GM21515 (cell line): Measurements from ENCODE around the gene RARB.

Source experiments
- ATAC-seq: cut with Tn5 transposase; IDR thresholded peaks from one replicate; pipeline ENCODE4 v1.9.1; 2021; ENCODE audit not compliant: unreplicated experiment

The RARB gene

DNA sequence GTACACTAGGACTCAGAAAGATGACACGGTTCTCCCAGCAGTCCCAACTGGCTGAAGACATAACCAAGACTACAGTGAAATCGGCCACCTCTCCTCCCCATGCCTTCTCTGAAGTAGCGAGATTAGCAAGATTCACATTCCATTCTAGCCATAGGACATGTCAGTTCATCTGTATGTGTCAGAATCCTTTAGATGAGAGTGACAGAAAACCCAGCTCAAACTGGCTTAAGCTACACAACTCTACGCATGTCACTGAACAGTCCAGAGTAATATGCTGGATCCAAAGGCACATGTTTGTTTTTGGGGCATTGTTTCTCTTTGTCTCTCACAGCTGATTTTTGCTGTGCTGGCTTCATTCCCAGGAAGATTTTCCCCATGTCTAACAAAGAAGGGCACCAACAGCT is 75.8 kb downstream of the RARB start:
- ATAC-seq = no peak

DNA sequence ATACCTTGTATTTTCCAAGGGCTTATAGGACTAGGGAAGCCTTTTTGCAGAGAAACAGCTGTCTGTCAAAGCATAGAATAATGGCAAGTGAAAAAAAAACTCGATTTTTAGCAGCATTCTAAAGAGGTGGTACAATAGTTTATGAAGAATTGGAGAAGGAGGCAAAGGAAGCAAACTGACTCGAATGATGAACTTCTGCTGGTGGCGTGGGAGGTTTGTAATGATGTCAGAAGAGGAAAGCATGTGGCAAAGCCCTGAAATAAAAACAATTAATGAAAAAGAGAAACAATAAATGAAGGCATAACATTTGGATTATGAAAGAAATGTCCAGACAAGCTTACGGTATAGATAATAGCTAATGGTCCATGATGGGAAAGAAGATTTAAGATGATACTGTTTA is 77.5 kb downstream of the RARB start:
- ATAC-seq = no peak

DNA sequence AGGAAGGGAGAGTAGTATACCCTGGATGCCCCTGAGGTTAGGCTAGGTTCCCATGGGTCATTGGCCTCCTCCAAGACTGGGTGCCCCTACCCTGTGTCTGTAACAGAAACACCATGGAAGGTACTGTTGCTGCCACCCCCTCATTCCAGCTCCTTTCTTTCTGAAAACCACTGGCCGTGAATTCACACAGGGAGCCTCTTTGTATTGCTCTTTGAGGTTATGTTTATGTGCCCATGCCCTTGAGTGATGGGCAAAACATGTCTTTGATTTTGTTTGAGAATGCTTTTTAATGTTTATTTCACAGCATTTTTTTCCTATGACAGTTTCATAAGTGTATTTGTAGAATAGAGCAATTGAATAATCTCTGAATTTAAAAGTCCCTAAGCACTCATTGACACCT is 79.7 kb downstream of the RARB start:
- ATAC-seq = no peak

DNA sequence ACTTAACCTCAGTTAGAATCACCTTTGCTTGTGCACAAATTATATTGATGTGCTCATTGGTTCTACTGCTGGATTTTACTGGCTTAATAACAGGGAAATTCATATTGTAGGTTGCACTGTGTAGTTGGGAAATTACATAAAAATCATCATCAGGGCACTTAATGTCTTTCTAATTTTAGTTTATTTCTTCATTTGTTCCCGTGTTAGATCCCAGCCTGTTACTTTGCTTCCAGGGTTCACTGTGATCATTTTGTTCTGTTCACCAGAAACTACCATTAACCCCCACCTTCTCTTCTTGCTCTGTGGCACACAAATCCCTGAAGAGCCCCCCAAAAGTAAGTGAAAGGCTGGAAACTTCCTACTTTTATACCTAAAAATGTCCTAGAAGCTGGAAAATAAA is 80.4 kb downstream of the RARB start:
- no peak for ATAC-seq

DNA sequence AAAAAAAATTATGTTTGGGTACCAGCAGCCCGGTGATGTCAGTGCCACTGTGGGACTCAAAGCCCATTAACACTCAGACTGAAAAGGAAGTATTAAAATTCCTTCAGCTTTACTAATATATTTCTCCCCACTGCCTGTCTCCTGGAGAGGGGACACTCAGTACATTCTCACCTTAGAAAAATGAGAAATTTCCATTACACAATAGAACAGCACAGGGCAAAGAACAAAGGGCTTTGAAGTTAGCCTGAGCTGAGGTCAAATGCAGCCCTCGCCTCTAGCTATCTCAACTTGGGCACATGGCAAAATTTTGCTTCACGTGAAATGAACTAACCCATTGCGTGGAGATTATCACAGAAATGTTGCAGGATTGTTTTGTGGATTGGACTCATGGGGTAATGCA is 80.8 kb downstream of the RARB start:
- ATAC-seq = no peak

DNA sequence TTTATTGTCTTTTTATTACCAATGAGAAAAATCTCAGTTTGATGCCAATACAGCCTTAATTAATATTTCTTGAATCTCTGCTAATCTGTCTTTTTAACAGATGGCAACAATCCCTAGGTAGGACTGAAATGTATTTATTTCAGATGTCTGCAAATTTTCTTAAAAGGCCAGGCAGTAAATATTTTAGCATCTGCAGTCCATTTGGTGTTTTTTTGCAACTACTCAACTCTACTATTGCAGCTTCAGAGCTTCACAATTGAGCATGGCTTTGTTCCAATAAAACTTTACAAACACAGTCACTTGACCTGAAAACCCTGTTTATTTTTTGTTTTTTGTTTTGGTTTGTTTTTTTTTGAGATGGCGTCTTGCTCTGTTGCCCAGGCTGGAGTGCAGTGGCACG is 82.7 kb downstream of the RARB start:
- no peak for ATAC-seq

DNA sequence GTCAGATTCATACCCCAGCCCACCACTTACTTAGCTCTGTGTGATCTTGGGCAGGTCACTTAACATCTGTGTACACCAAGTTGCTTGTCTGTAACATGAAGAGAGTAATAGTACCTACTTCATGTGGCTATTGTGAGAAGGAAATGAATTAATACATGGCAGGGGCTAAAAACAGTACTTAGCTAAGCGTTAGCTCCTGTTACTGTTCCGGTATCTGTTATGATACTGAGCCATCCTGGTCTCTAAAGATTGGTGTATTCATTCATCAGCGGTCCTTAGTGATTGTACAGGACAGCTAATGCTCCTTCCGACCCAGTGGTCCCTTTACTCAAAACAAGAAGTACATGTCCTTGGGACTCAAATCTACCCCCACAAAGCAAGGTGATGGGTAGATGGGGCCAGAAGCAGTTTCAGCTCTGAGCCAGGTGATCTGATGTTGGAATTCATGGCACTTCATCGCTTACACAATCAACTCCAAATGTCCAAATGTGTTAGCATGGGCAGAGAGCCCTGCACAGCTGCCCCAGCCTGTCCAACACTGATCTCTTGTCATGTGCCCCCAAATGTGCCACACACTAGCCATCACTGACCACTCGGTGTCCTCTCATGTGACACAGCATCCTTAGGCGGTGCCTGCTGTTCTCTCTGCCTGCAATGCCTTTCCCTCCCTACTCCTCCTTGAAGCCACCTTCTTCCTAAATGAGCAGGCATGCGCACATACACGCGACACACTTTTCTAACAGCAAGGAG is 84.1 kb downstream of the RARB start:
- no peak for ATAC-seq

DNA sequence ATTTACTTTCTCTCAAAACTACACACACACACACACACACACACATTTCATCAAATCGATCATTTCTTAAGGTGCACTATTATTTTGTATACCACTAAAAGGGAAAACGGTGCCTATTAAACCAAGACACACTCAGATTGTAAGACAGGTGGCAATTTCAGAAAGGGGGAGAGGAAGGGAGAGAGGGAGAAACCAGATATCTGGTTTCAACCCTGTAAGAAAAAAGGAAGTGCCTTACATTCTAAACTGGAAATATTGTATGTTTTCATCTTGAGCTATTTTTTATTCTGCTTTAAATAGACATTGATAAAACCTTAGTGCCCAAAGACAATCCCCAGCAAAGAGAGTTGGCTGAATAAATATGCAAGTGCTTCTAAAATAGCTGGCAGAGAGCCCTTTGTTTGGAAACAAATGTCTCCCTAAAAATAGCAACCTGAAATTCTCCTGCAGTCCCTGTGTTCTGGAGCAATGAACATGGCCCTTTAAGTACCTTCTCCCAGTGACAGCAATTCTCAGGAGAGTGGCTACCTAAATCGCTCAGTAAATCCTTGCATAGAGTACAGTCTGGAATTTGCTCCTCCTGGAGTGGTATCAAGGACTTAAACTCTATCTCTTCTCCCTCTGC is 85.7 kb downstream of the RARB start:
- no peak for ATAC-seq

DNA sequence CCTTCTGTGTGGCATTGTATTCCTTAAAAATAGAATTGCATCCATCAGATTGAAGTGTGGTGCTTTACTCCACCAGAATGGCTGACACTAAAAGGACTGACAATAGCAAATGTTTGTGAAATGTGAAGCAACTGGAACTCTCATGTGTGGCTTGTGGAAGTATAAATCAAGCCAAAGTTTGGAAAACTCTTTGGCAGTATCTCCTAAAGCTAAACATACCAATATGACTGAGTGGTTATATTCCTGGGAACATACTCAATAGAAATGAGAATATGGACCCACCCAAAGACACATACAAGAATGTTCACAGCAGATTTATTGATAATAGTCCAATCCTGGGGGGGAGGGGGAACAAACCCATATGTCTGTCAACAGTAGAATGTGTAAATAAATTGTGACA is 87.1 kb downstream of the RARB start:
- ATAC-seq = no peak

DNA sequence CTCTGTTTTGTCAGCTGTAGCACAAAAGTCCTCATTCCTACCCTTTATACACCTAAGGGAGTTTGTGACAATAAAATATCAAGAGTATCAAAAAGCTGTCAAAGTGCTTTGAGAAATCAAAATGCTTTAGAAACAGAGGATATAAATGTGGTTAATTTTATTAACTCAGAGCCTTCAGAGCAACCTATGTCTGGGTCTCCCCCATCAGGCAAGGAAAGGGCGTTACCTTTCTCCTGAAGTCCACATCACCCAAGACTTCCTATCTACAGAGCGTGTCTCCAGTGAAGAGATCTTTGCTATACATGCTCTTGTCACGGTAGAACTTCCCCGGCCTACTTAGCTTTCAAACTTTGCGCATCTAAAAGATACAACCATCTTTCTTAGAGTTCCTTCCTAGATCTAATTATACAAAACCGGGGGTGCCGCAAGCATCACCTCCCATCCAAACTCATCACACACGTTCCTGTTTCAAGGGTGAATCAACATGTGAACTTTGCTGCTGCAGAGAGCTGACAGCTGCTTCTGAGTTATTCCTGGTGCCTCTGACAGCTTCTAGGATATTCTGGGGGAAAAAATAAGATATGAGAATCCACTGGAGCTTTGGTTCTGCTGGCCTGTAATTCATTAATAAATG is 93.0 kb downstream of the RARB start:
- ATAC-seq = no peak

DNA sequence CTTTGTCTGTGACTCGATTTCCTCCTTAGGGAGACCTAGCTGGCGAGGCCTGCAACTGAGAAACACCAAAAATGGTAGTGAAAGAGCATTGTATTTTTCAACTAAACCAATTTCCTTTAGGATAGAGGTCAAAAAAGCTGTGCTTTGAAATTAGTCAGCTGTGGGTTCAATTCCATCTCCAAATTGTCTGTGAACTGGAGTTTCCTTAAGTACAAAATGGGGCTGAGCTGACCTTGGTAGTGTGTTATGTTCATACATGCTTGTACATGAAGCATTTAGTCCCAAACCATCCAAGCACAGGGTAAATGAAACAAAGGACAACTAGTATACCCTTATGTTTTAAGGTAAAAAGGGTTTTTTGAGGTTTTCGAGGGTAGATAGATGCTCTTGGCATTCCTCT is 99.3 kb downstream of the RARB start:
- no peak for ATAC-seq

DNA sequence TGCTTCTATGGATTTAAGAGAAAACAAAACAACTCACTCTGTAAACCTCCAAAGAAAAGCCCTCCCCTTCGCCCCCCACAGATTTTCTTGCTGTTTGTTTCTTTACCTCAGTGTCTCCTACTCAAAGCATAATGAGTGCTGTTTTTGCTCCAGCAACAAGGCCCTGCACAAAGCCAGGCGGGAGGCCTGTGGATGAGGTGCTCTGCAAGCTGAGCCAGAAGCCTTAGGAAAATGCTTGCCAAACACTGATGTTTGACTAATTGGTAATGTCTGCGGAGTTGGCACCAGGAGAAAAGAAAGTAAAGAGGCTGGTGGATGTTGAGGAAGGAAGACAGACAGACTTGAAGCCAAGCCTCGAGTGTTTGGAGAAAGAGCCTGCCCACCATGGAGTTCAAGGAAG is 99.7 kb downstream of the RARB start:
- no peak for ATAC-seq

DNA sequence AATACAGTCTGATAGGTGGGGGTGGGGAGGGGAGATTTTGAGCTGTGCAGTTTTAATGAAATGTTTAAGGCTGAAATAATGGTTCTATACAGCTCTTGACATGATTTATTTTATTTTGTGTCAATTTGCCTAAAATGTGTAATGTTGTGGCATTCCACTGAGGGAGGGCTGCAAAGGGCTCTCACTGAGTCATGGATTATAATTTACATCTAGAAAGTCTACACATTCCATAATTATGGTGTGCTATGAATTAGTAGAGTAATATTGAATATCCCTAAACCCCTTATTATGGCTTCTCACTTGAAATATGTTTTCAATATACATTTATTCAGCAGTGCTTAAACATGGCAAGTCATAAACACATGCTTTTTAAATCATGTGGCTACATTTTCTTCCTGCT is 103.9 kb downstream of the RARB start:
- no peak for ATAC-seq

DNA sequence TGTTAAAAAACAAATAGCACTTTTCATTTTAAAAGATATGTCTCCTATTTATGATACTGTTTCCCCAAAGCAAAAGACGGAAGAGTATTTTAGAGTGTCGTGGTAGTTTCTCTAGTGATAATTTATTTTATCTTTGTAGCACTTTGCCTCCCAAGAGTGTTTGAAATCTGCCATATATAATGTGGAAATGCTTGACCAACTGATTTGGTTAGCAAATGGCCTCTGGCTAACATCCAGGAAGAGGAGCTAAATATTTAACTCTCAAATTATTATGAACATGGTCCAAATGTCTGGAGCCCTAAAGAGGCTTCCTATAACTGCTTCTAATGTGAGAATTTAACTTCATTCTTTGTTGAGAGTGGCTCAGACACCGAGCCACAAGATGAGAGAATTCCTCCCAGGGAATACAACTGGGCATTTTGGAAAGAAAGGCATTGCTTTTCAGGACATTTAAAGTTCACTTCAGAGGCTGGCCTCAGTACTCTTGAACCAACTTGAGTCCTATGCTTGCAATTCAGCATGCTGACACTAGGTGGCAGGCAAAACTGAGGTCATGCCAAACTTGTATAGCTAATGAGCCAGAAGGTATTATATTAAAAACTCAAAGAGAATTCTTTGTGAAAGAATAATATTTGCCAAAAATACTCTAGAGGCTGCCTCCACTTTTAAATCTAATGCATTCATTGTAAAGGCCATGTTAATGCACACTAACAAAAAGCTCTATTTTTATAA is 104.5 kb downstream of the RARB start:
- ATAC-seq = no peak

DNA sequence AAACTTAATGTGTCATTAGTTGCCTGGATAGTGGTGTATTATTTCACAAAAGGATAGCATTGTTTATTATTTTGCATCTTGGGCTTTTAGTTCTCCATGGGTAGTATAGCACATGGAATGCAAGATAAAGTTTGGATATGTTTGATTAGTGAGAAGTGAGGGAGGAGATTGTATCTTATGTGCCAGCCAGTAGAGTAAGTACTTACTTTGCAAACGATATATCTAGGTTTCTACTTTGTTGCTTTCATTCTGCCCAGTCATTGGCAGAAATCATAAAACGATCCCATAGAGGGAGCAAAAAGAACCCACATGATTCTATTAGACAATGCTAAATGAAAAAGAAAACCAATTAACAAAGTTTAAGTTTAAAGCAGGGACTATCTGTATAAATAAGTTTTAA is 105.3 kb downstream of the RARB start:
- ATAC-seq = no peak

DNA sequence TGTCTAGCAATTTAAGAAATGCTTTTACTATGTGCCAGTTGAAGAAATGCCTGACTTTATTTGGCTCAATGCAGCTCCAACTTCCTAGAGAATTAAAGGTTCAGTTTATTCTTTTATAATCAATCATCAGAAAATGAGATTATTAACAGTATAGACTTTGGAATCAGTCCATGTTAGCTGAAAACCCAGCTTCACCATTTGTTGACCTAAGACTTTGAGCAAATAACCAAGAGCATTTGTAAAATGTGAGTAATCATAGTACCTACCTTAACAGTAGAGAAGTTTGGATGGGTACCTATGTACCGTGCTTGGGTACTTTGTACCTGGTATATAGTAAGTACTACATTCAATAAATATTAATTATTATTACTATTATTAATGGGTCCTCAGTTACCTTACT is 105.9 kb downstream of the RARB start:
- ATAC-seq = no peak

DNA sequence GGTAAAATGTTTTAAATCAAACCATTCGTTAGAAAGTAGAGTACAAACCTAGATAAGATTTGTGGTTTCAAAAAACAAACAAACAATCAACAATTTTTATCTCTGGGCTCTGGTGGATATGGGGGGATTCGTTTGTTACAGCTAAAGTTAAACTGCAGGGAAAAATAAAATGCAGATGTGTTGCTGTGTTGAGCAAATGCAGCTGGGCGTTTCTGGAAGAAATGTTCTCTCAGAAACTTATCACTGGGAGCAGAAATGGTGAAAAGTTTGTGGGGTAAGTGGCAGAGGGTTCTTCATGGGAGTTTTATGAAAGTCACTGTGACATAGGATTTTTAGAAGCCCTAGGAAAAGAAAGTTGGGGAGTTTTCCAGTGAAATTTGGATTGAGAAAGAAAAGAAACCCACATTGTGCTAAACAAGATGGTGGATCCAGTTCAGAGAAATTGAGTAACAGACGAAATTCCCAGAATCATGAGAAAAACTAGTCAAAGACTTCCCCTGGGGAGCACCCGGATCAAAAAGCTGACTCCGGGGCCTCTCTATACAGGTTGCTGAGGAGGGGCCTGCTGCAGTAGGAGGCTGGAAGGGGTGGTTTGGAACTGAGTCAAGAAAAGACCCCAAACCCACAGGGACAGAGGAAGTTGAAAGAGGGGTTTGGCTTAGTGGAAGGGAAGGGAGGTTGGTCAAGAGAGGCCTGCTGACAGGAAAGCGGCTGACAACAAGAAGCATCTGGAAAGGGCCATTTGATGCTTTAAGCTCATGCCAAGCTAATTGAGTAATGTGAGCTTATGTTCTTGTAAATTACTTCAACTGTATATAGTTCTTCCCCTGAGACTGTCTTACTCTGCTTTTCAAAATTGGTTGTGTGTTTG is 108.7 kb downstream of the RARB start:
- ATAC-seq = no peak

DNA sequence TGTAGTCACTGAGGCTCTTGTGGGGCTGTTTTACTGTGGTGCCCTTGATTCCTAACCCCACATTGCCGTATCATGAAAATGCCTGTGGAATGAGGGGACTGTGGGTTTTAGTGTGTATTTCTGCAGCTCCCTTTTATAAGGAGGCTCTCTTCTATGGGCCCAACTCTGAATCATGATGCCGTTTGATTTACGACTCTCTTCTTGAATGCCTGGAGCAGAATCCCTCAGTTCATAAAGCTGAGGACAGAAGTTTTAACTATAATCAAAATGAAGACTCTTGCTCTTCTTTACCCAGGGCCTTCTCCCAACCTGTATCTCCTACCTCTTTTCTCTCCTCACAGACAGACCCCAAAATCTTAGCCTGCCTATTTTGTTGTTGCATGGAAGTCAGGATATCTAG is 109.5 kb downstream of the RARB start:
- no peak for ATAC-seq

DNA sequence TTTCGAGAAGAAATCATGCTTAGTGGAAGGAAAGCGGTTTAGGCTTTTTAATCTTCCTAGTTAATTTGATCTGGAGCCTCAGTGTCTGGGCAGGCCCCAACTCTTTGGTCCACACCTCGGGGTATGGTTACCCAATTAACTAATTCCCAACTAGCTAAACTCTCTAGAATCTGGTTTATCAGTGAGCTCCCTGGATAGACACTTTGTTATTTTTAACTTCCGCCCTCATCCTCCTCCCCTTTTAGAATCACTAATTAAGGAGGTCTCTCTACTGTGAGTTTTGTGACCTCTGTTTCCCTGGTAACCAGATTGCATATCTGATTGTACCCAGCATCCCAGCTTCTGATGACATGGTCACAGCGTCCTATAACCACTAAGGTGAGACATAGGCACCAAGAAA is 112.2 kb downstream of the RARB start:
- ATAC-seq = no peak

DNA sequence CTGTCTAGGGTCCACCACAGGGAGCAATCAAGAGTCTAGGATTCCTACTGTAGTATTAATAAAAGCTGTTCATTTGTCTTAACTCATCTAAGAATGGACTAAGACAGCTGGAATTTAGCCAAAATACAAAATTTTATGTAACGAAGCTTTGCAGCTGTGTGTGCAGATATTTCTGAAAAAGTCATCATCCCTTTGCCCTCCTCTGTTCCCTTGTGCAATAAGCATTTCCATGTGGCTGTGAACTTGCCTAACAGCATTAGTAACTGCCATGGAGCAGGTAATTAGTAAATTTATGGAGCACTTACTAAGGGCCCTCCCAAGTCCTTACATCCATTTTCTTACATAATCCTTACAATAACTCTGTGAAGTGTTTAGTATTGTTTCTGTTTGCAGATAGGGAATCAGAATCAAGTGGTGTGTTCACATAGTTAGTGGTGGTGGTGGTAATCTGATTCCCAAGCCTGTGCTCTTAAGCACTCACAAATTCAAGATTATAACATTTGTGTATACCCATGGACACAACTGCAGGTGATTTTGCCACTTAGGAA is 114.5 kb downstream of the RARB start:
- ATAC-seq = no peak

DNA sequence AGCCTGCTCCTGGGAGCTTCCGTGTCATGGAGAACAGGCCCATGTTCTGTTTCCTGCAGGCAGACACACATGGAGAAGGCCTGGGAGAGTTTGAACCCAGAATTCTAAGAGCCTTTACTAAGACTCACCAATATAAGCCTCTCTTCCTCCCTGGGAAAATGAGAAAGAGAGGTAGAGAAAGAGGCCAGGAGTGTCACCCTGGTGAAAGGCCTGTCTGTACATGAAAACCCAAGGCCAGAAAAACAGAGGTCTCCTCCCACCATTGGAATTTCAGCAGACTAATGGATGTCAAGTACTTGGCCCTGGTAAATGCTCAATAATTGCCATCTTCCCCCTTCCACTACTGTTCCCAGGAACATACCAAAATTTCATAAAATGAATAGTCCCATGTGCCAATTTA is 119.0 kb downstream of the RARB start:
- ATAC-seq = no peak
